K562 (cell line): ENCODE measurements around the gene C3orf52.

Source experiments
- EZH2 ChIP-seq: IDR thresholded peaks from 2 replicates; pipeline ENCODE4 v1.6.1; 2012; ENCODE audit warnings: low read depth, mild to moderate bottlenecking, inconsistent platforms, low read length, borderline replicate concordance
- KLF16 ChIP-seq: IDR thresholded peaks from 2 replicates; pipeline ENCODE4 v1.6.1; 2016; ENCODE audit warnings: antibody characterized with exemption
- NR3C1 ChIP-seq: sonication (generic); formaldehyde crosslinking; IDR thresholded peaks from 2 replicates; pipeline ENCODE4 v1.8.1; 2022; ENCODE audit warnings: missing genetic modification reagents
- PHF20 ChIP-seq: fragments of 450-650 bp; IDR thresholded peaks from 2 replicates; pipeline ENCODE4 v1.6.1; 2018; ENCODE audit not compliant: partially characterized antibody
- SMC3 ChIP-seq: conservative IDR thresholded peaks from 2 replicates; pipeline ENCODE4 v1.6.1; 2011; ENCODE audit warnings: low read depth, low read length, improper control_type of control experiment; ENCODE audit not compliant: insufficient read depth
- TAF1 ChIP-seq: IDR thresholded peaks from 2 replicates; pipeline ENCODE4 v1.6.1; 2011; ENCODE audit warnings: mild to moderate bottlenecking, low read length, moderate library complexity; ENCODE audit not compliant: insufficient read depth, control insufficient read depth, severe bottlenecking; ENCODE audit errors: extremely low read depth
- TF ChIP-seq, protein P1 (sequence below), 3 experiments: fragments of 200-800 bp in 1 of 3; sonication (Bioruptor generic) in 1 of 3; sonication (generic) in 1 of 3; formaldehyde crosslinking in 1 of 3; IDR thresholded peaks; 2 replicates each; pipeline versions ENCODE4 v1.6.1 to v1.8.0; 2016 to 2022; ENCODE audit warnings: mild to moderate bottlenecking in 2 of 3, missing compliant biosample characterization in 2 of 3, missing genetic modification characterization in 2 of 3, missing genetic modification reagents in 1 of 3

- TF ChIP-seq, protein P1, sequence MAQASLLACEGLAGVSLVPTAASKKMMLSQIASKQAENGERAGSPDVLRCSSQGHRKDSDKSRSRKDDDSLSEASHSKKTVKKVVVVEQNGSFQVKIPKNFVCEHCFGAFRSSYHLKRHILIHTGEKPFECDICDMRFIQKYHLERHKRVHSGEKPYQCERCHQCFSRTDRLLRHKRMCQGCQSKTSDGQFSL (CRISPR knock-in tag; IDR thresholded peaks at IDR 0.05): no peak
- TF ChIP-seq, protein P1 (tag; IDR thresholded peaks at IDR 0.05): no peak
- TF ChIP-seq SMC3 (no peak), KLF16 (no peak), PHF20 (no peak), NR3C1 (CRISPR knock-in tag) (no peak), TAF1 (no peak), EZH2 (no peak)
Measured at GRCh38 chr3:112059497-112059896, 26.7 kb upstream of the C3orf52 start.
